GM20000 (cell line): Measurements from ENCODE around the gene PLS1.
"Not testable (repeated sequence)": the region's sequence is repeated elsewhere in the genome, so short reads cannot be mapped to it uniquely, and the experiment has no call there.

Experiments
- DNase-seq: peaks from one replicate; pipeline ENCODE4 v3.0.0; 2012; ENCODE audit warnings: low spot score
- TF ChIP-seq, protein P1 (sequence below): IDR thresholded peaks from 2 replicates; pipeline ENCODE4 v1.5.1; 2012; ENCODE audit warnings: mild to moderate bottlenecking, control low read depth; ENCODE audit errors: extremely low read depth, missing control alignments

The PLS1 gene

DNA sequence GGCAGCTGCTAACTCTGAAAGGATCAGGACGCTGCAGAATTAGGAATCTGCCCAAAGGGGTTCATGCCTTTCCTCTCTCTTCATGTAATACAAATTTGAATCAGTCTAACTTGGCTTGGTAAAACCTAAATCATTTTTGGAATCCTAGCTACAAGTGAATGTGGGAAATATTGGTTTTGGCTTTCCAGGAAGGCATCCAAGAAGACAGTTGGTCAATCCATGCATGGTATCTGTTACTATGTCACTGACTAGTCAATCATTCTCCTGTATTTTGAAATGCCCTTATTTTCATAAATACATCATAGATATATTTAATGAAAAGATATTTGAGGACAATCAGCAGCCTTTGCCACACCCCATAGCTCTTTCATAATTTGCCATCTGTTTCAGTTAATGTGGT, 7.5 kb upstream of the PLS1 start:
- DNase-seq, result no peak
- TF ChIP-seq, protein P1, sequence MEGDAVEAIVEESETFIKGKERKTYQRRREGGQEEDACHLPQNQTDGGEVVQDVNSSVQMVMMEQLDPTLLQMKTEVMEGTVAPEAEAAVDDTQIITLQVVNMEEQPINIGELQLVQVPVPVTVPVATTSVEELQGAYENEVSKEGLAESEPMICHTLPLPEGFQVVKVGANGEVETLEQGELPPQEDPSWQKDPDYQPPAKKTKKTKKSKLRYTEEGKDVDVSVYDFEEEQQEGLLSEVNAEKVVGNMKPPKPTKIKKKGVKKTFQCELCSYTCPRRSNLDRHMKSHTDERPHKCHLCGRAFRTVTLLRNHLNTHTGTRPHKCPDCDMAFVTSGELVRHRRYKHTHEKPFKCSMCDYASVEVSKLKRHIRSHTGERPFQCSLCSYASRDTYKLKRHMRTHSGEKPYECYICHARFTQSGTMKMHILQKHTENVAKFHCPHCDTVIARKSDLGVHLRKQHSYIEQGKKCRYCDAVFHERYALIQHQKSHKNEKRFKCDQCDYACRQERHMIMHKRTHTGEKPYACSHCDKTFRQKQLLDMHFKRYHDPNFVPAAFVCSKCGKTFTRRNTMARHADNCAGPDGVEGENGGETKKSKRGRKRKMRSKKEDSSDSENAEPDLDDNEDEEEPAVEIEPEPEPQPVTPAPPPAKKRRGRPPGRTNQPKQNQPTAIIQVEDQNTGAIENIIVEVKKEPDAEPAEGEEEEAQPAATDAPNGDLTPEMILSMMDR, result no peak

DNA sequence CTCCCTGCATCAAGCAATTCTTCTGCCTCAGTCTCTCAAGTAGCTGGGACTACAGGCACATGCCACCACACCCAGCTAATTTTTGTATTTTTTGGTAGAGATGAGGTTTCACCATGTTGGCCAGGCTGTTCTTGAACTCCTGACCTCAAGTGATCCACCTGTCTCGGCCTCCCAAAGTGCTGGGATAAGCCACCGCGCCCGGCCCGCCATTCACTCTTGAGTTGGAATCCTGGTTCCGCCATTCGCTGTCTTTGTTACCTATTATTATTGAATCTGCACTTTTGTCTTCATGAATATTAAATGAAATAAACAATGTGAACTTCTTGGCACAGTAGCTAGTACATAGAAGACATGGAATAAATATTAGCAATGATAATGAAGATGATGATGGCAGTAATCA, 3.9 kb upstream of the PLS1 start:
- DNase-seq, result not testable (repeated sequence)

GRCh38 chr3:142595141-142595540, 1.1 kb upstream of the PLS1 start:
- TF ChIP-seq, protein P1, result no peak
- DNase-seq, result no peak

DNA sequence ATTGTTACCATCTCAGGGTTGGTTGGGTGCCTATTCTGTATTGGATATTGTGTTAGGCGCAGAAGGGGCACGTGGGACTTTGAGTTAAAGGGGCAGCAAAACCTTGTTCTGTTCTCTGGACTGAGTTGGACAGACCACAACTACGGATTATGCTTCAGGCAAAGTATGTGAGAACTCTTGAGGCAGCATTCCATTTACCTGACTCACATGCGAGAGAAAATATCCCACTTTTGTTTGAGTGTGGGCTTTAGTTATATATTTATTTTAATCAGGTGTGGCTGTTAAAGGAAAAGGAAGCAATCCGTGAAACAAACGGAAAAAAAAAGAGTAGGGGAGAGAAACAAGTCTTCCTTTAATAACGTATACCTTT, 627 bp upstream of the PLS1 start:
- DNase-seq, result peak; percentile 8
- TF ChIP-seq, protein P1, result no peak

- no peak for DNase-seq
- TF ChIP-seq, protein P1, result no peak
Measured at GRCh38 chr3:142596726-142597088, 514 bp downstream of the PLS1 start.

GRCh38 chr3:142597906-142598305, 1.7 kb downstream of the PLS1 start:
- DNase-seq, result no peak
- TF ChIP-seq, protein P1, result no peak

- TF ChIP-seq, protein P1, result no peak
- DNase-seq, result no peak
Measured at GRCh38 chr3:142601713-142602112, 5.5 kb downstream of the PLS1 start.

DNA sequence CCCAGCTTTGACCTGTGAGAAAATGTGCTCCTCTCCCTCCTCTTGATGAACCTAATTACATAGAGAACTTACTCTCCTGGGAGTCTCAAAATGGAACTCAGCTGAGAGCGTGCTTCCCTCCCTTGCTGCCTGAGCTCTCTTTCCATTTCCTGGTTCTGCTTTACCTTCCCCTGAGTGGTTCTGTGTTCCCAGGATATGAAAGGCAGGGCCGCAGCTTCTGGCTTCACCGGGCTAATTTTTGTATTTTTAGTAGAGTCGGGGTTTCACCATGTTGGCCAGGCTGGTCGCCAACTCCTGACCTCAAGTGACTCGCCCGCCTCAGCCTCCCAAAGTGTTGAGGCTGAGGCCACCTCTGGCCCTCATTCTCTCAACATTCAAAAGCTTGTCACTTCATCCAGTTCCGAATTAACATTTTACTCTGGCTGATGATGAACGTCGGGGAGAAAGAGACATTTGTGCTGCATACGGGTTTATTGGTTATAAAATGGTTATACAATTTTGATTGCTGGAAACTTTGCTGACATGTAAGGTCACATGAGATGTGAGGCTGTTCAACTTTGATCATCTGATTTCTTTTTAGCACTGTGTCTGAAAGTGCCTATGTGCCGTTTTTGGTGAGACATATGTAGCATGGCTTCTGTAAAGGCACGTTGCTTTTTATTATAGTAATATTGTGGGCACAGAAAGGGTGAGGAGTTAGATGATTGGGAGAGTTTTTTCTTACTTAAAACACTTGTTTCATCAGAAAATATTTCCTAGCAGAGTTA, 6.6 kb downstream of the PLS1 start:
- TF ChIP-seq, protein P1, result no peak

DNA sequence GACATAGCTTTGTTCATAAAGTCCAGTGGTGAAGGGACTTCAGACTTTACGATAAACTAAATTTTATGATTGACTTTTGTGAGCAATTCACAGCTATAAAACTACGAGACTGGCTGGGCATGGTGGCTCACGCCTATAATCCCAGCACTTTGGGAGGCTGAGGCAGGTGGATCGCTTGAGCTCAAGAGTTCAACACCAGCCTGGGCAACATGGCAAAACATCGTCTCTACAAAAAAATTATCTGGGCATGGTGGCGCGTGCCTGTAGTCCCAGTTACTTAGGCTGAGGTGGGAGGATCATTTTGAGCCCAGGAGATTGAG, 7.2 kb downstream of the PLS1 start:
- not testable (repeated sequence) for DNase-seq

More for the DNA sequence above, 6.6 kb downstream of the PLS1 start:
- DNase-seq, result no peak
